Mammary epithelial cell (primary cell): Measurements from ENCODE around the gene MGARP.

ENCODE experiments used
- EZH2 ChIP-seq: IDR thresholded peaks from 2 replicates; pipeline ENCODE4 v1.6.1; 2012; ENCODE audit warnings: low read length, inconsistent platforms, borderline replicate concordance
- TF ChIP-seq, protein P1 (sequence below), 2 donors: IDR thresholded peaks in 1 of 2; conservative IDR thresholded peaks in 1 of 2; 2 replicates each; pipeline ENCODE4 v1.5.1; 2011 to 2012; ENCODE audit warnings: inconsistent platforms in 2 of 2, low read length in 2 of 2, mild to moderate bottlenecking in 2 of 2, control low read depth in 1 of 2, low read depth in 1 of 2; ENCODE audit not compliant: insufficient read depth in 1 of 2; ENCODE audit errors: extremely low read depth in 1 of 2

- TF ChIP-seq, protein P1, sequence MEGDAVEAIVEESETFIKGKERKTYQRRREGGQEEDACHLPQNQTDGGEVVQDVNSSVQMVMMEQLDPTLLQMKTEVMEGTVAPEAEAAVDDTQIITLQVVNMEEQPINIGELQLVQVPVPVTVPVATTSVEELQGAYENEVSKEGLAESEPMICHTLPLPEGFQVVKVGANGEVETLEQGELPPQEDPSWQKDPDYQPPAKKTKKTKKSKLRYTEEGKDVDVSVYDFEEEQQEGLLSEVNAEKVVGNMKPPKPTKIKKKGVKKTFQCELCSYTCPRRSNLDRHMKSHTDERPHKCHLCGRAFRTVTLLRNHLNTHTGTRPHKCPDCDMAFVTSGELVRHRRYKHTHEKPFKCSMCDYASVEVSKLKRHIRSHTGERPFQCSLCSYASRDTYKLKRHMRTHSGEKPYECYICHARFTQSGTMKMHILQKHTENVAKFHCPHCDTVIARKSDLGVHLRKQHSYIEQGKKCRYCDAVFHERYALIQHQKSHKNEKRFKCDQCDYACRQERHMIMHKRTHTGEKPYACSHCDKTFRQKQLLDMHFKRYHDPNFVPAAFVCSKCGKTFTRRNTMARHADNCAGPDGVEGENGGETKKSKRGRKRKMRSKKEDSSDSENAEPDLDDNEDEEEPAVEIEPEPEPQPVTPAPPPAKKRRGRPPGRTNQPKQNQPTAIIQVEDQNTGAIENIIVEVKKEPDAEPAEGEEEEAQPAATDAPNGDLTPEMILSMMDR (conservative IDR thresholded peaks at IDR 0.05 in 1 of 2, IDR thresholded peaks at IDR 0.05 in 1 of 2; ENCODE audit: extremely low read depth in 1 of 2, insufficient read depth in 1 of 2, low read depth in 1 of 2, low read length in 2 of 2) = no peak
- TF ChIP-seq EZH2 = no peak
Measured at GRCh38 chr4:139278485-139278884, 1.5 kb downstream of the MGARP start.
